Gastroesophageal sphincter (tissue), 4 donors: ENCODE data around the gene CCDC124. TPM values are rescaled to one million over a fixed set of nuclear protein-coding genes. Genes with fewer than 3 reads are reported as not detected.

Source experiments
- ATAC-seq: fragments of 150-250 bp; one replicate; pipeline ENCODE4 v1.9.1; 2016; ENCODE audit warnings: mild to moderate bottlenecking, moderate library complexity
- H3K27ac ChIP-seq, 4 donors: fragments of 200-600 bp; sonication (generic) in 3 of 4; 1 replicate in 3 of 4; 2 replicates in 1 of 4; pipeline ENCODE4 v1.5.1; 2016 to 2019
- H3K27me3 ChIP-seq: fragments of 200-600 bp; sonication (generic); one replicate; pipeline ENCODE4 v1.5.1; 2019
- H3K36me3 ChIP-seq, 2 donors: fragments of 200-600 bp; sonication (generic); one replicate each; pipeline ENCODE4 v1.5.1; 2019; ENCODE audit warnings: control low read depth in 1 of 2
- H3K4me1 ChIP-seq, 3 donors: fragments of 200-600 bp; sonication (generic); 1 replicate in 2 of 3; 2 replicates in 1 of 3; pipeline ENCODE4 v1.5.1; 2016 to 2019; ENCODE audit warnings: control low read depth in 2 of 3
- H3K4me3 ChIP-seq, 2 donors: fragments of 200-600 bp; sonication (generic); one replicate each; pipeline ENCODE4 v1.5.1; 2019; ENCODE audit warnings: mild to moderate bottlenecking in 1 of 2, moderate library complexity in 1 of 2
- H3K9me3 ChIP-seq, 3 donors: fragments of 200-600 bp; sonication (generic); one replicate each; pipeline ENCODE4 v1.5.1; 2017 to 2019; ENCODE audit warnings: control low read depth in 2 of 3
- EP300 ChIP-seq: sonication (generic); formaldehyde crosslinking; IDR thresholded peaks from one replicate; pipeline ENCODE4 v1.6.1; 2017; ENCODE audit warnings: antibody characterized with exemption, mild to moderate bottlenecking
- POLR2A ChIP-seq, 2 donors: fragments of 450-650 bp; IDR thresholded peaks; one replicate each; pipeline ENCODE4 v1.6.1; 2017; ENCODE audit warnings: antibody characterized with exemption in 2 of 2, mild to moderate bottlenecking in 2 of 2, moderate library complexity in 1 of 2
- POLR2AphosphoS5 ChIP-seq: sonication (generic); formaldehyde crosslinking; IDR thresholded peaks from one replicate; pipeline ENCODE4 v1.6.1; 2017; ENCODE audit warnings: antibody characterized with exemption
- WGBS, 2 donors: methylation state at CpG; one replicate each; pipeline ENCODE4 v1.1.5; 2018; ENCODE audit warnings: low coverage in 1 of 2; 5-methylcytosine and 5-hydroxymethylcytosine counted together
- total RNA-seq, 4 donors: library from RNA; depleted of rRNA; stranded (reverse); fragments of >200 nt; gene quantifications; one replicate each; pipeline ENCODE4 v1.1.0, GENCODE V29; 2016
- TF ChIP-seq, protein P1 (sequence below), 4 experiments: fragments of 200-600 bp in 2 of 4; fragments of 450-650 bp in 2 of 4; sonication (generic) in 1 of 4; IDR thresholded peaks; one replicate each; pipeline ENCODE4 v1.5.1; 2017 to 2019; ENCODE audit warnings: antibody characterized with exemption in 4 of 4, mild to moderate bottlenecking in 2 of 4, moderate library complexity in 2 of 4

The CCDC124 gene
- total RNA-seq, 4 donors from 2014 or later = 48.1 to 75.9 (median 56.6) TPM

DNA sequence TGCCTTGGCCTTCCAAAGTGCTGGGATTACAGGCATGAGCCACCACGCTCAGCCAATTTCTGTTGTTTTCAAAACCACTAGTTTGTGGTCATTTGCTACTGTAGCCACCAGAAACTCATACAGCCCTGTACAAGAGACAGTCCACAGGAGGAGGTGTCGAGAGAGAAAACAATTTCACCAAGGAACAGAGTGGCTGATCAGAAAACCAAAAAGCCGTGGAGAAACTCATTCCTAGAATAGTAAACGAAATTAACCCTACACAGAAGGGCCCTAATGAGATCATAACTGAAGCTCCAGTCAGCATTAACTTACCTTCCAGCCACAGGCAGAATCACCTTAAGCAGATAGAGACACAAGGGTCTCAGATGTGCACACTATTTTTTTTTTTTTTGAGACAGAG lies 3.8 kb upstream of the CCDC124 start:
- H3K27ac ChIP-seq = no peak overlapping the region
- no peaks in the 10 kb centered on the region for H3K9me3 ChIP-seq
- H3K36me3 ChIP-seq = no peaks in the 10 kb centered on the region
- WGBS, 2 donors = 15 to 67% methylated on average over 2 of the region's 4 CpGs
- no peak overlapping the region for H3K4me3 ChIP-seq
- no peaks in the 10 kb centered on the region for H3K27me3 ChIP-seq
- no peak for TF ChIP-seq EP300
- no peak for TF ChIP-seq POLR2A (IDR thresholded peaks at IDR 0.05)
- ATAC-seq = no peak
- H3K4me1 ChIP-seq = peaks cover 0 to 21% (median 7%) of the 10 kb centered on the region in 3 donors

GRCh38 chr19:17931532-17932191 lies 1.2 kb upstream of the CCDC124 start:
- 19% methylated on average over 5 to 11 of the region's 14 CpGs for WGBS, 2 donors
- Histone ChIP-seq H3K27ac (peak overlapping the region in 1 of 4 donors; percentile 92), H3K27me3 (no peaks in the 10 kb centered on the region), H3K9me3 (no peaks in the 10 kb centered on the region), H3K4me3 (peak overlapping the region in 1 of 2 donors; percentile 93), H3K36me3 (peaks cover 0 to 13% of the 10 kb centered on the region in 2 donors), H3K4me1 (peaks cover 0 to 31% (median 7%) of the 10 kb centered on the region in 3 donors)
- no peak for ATAC-seq
- TF ChIP-seq POLR2AphosphoS5 = no peak
- TF ChIP-seq, protein P1, sequence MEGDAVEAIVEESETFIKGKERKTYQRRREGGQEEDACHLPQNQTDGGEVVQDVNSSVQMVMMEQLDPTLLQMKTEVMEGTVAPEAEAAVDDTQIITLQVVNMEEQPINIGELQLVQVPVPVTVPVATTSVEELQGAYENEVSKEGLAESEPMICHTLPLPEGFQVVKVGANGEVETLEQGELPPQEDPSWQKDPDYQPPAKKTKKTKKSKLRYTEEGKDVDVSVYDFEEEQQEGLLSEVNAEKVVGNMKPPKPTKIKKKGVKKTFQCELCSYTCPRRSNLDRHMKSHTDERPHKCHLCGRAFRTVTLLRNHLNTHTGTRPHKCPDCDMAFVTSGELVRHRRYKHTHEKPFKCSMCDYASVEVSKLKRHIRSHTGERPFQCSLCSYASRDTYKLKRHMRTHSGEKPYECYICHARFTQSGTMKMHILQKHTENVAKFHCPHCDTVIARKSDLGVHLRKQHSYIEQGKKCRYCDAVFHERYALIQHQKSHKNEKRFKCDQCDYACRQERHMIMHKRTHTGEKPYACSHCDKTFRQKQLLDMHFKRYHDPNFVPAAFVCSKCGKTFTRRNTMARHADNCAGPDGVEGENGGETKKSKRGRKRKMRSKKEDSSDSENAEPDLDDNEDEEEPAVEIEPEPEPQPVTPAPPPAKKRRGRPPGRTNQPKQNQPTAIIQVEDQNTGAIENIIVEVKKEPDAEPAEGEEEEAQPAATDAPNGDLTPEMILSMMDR (IDR thresholded peaks at IDR 0.05) = no peak
- TF ChIP-seq EP300 = no peak
- no peak for TF ChIP-seq POLR2A (IDR thresholded peaks at IDR 0.05)

DNA sequence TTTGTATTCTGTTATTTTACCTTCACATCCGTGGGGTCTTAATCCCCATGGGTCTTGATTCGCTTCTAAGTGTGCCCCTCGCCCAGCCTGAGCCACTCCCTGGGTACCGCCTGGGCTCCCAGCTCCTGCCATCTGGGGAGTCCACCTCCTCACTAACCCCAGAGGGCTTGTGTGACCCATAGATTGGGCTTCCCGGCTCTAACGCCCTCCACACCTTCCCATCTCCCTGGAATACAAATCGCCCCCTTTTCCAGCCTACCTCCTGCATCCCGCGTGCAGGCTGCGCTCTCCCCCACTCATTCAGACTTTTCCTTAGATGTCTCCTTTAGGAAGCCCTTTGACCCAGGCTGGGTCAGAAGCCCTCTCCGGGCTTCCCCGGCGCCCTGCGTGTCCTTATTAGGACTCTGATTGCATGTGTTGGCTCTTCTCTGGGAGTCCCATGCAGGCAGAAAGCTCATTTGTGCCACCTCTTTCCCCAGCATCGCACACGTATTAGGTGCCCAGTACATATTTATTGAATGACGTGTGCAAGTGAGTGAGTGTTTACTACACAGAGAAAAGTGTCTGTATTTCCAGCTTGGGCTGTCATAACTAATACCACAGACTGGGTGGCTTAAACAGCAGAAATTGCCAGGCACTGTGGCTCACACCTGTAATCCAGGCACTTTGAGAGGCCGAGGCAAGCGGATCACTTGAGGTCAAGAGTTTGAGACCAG lies 757 bp downstream of the CCDC124 start:
- WGBS, 2 donors = 0 to 20% methylated on average over 6 to 18 of the region's 19 CpGs
- no peaks in the 10 kb centered on the region for H3K27me3 ChIP-seq
- peaks cover 0 to 31% (median 7%) of the 10 kb centered on the region in 3 donors for H3K4me1 ChIP-seq
- peak overlapping the region; percentile 72 to 92 (median 88) for H3K27ac ChIP-seq
- peak overlapping the region; percentile 65 to 93 for H3K4me3 ChIP-seq
- H3K9me3 ChIP-seq = no peaks in the 10 kb centered on the region
- peaks cover 0 to 31% of the 10 kb centered on the region in 2 donors for H3K36me3 ChIP-seq
- TF ChIP-seq POLR2AphosphoS5 (no peak), POLR2A (IDR thresholded peaks at IDR 0.05) (no peak), EP300 (no peak)
- TF ChIP-seq, protein P1 (IDR thresholded peaks at IDR 0.05) = no peak
- ATAC-seq = no peak

GRCh38 chr19:17936379-17936778 lies 3.6 kb downstream of the CCDC124 start:
- WGBS, 2 donors = 87% methylated on average over 13 of the region's 21 CpGs; no CpG with 5 or more reads in 1 of the 2 donors
- Histone ChIP-seq H3K9me3 (no peaks in the 10 kb centered on the region), H3K27me3 (no peaks in the 10 kb centered on the region), H3K4me3 (no peak overlapping the region), H3K27ac (no peak overlapping the region), H3K36me3 (peaks cover 0 to 59% of the 10 kb centered on the region in 2 donors), H3K4me1 (peaks cover 0 to 31% (median 7%) of the 10 kb centered on the region in 3 donors)
- ATAC-seq = no peak
- TF ChIP-seq EP300 = no peak
- no peak for TF ChIP-seq POLR2AphosphoS5
- no peak for TF ChIP-seq POLR2A (IDR thresholded peaks at IDR 0.05)
- TF ChIP-seq, protein P1 (IDR thresholded peaks at IDR 0.05) = no peak

- WGBS, 2 donors = 67 to 73% methylated on average over 3 to 4 of the region's 9 CpGs
- ATAC-seq = no peak
- Histone ChIP-seq H3K36me3 (peaks cover 0 to 69% of the 10 kb centered on the region in 2 donors), H3K4me1 (peaks cover 0 to 22% (median 7%) of the 10 kb centered on the region in 3 donors), H3K27me3 (no peaks in the 10 kb centered on the region), H3K9me3 (no peaks in the 10 kb centered on the region), H3K4me3 (no peak overlapping the region), H3K27ac (no peak overlapping the region)
- TF ChIP-seq EP300 = no peak
- TF ChIP-seq POLR2AphosphoS5 = no peak
- TF ChIP-seq POLR2A (IDR thresholded peaks at IDR 0.05) = no peak
- TF ChIP-seq, protein P1 (IDR thresholded peaks at IDR 0.05) = no peak
Measured at GRCh38 chr19:17937371-17937900, 4.6 kb downstream of the CCDC124 start.
